ENCODE results near the gene FGF4.
"Not testable (repeated sequence)": the region's sequence is repeated elsewhere in the genome, so short reads cannot be mapped to it uniquely, and the experiment has no call there.

The FGF4 gene

GRCh38 chr11:69771466-69771865 lies 3.7 kb downstream of the FGF4 start:
- DNase-seq = no peak

GRCh38 chr11:69770540-69770939 lies 4.6 kb downstream of the FGF4 start:
- no peak for DNase-seq

GRCh38 chr11:69765498-69765995 lies 9.6 kb downstream of the FGF4 start:
- DNase-seq = no peak

GRCh38 chr11:69764918-69765317 lies 10.2 kb downstream of the FGF4 start:
- DNase-seq = not testable (repeated sequence)

GRCh38 chr11:69760319-69760718 lies 14.8 kb downstream of the FGF4 start:
- no peak for DNase-seq

- no peak for DNase-seq
Measured at GRCh38 chr11:69752890-69753289, 22.3 kb downstream of the FGF4 start.

GRCh38 chr11:69750875-69751597 lies 24.1 kb downstream of the FGF4 start:
- DNase-seq = no peak

- DNase-seq = no peak
Measured at GRCh38 chr11:69750108-69750850, 24.9 kb downstream of the FGF4 start.

- no peak for DNase-seq
Measured at GRCh38 chr11:69748637-69749036, 26.5 kb downstream of the FGF4 start.

- no peak for DNase-seq
Measured at GRCh38 chr11:69746752-69747742, 28.1 kb downstream of the FGF4 start.

GRCh38 chr11:69746140-69746539 lies 29.0 kb downstream of the FGF4 start:
- no peak for DNase-seq

- DNase-seq = no peak
Measured at GRCh38 chr11:69745201-69745600, 29.9 kb downstream of the FGF4 start.

GRCh38 chr11:69744435-69744834 lies 30.7 kb downstream of the FGF4 start:
- DNase-seq = no peak

- DNase-seq = no peak
Measured at GRCh38 chr11:69734841-69735240, 40.3 kb downstream of the FGF4 start.

GRCh38 chr11:69734367-69734766 lies 40.8 kb downstream of the FGF4 start:
- DNase-seq = no peak

GRCh38 chr11:69732910-69733309 lies 42.2 kb downstream of the FGF4 start:
- no peak for DNase-seq

- no peak for DNase-seq
Measured at GRCh38 chr11:69731110-69731509, 44.0 kb downstream of the FGF4 start.

GRCh38 chr11:69730500-69730899 lies 44.6 kb downstream of the FGF4 start:
- no peak for DNase-seq

- no peak for DNase-seq
Measured at GRCh38 chr11:69729252-69729651, 45.9 kb downstream of the FGF4 start.

GRCh38 chr11:69727266-69727665 lies 47.9 kb downstream of the FGF4 start:
- no peak for DNase-seq

- DNase-seq = no peak
Measured at GRCh38 chr11:69726481-69726880, 48.7 kb downstream of the FGF4 start.

- no peak for DNase-seq
Measured at GRCh38 chr11:69726019-69726418, 49.1 kb downstream of the FGF4 start.

GRCh38 chr11:69721745-69722144 lies 53.4 kb downstream of the FGF4 start:
- DNase-seq = no peak

All from inflammatory macrophage (primary cell).